Hematopoietic multipotent progenitor cell treated with erythropoietin and hydrocortisone succinate and interleukin-3 and kit ligand, for 4 days (in vitro differentiated cells): Measurements from ENCODE around the gene RPL18.
A peak's percentile ranks its signal among the peaks of the same experiment; 100 is the strongest.
"Not testable (repeated sequence)": the region's sequence is repeated elsewhere in the genome, so short reads cannot be mapped to it uniquely, and the experiment has no call there.

Experiments used
- DNase-seq: peaks from one replicate; pipeline ENCODE4 v3.0.0-alpha.2; 2015

Gene RPL18

DNA sequence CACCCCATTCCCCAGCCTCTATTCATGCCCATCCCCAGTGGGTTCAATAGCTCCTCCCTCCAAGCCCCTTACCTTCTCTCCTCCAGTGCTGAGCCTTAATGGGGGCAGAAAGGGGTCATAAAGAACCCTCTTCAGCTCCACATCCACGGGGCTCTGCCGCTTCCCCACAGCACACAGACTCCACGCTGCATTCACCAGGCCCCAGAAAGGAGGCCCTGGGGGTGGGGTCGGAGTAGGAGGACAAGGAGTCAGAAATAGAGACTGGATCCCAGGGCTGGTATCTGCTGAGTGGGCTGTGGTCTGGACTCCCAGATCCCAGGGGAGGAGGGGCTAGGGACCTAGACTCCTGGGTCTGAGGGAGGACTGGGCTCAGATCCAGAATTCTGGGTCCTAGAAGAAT is 25.4 kb upstream of the RPL18 start:
- no peak for DNase-seq

- DNase-seq = no peak
Measured at GRCh38 chr19:48642862-48643261, 23.9 kb upstream of the RPL18 start.

- DNase-seq = no peak
Measured at GRCh38 chr19:48641850-48642249, 22.9 kb upstream of the RPL18 start.

- no peak for DNase-seq
Measured at GRCh38 chr19:48639483-48640375, 20.8 kb upstream of the RPL18 start.

DNA sequence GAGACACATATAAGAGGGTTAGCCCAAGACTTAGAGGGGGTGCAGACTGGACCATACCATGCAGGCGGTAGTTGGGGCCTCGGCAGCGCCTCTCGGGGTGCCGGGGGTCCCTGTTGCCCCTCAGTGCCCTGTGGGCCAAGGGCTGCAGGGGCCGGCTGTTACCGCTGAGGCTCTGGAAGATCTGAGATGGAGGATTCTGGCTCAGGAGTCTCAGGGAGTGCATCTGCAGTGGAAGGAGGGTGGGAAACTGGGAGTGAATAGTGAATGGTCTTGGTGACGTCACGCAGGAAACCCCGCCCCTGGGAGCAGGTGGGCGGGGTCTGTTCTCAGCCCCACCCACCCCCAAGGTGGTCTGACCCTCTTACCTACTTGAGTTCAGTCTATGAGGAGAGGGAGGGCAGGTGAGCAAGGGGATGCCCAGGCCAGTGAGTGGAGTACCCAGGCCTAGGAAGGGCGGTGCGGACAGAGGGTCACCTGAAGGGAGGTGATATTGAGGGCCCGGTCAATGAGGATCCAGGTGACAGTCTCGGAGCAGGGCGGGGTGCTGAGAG is 19.9 kb upstream of the RPL18 start:
- DNase-seq = no peak

GRCh38 chr19:48637948-48638830 is 19.2 kb upstream of the RPL18 start:
- peak; percentile 96 for DNase-seq

- DNase-seq = peak; percentile 100
Measured at GRCh38 chr19:48637449-48637947, 18.5 kb upstream of the RPL18 start.

- DNase-seq = no peak
Measured at GRCh38 chr19:48636859-48637448, 18.0 kb upstream of the RPL18 start, which contains the start of gene DBP. Gene DBP (minus strand): TSS chr19:48637379. CDS start chr19:48636994, 385 bp downstream.

- peak; percentile 54 for DNase-seq
Measured at GRCh38 chr19:48635966-48636858, 17.2 kb upstream of the RPL18 start.

DNA sequence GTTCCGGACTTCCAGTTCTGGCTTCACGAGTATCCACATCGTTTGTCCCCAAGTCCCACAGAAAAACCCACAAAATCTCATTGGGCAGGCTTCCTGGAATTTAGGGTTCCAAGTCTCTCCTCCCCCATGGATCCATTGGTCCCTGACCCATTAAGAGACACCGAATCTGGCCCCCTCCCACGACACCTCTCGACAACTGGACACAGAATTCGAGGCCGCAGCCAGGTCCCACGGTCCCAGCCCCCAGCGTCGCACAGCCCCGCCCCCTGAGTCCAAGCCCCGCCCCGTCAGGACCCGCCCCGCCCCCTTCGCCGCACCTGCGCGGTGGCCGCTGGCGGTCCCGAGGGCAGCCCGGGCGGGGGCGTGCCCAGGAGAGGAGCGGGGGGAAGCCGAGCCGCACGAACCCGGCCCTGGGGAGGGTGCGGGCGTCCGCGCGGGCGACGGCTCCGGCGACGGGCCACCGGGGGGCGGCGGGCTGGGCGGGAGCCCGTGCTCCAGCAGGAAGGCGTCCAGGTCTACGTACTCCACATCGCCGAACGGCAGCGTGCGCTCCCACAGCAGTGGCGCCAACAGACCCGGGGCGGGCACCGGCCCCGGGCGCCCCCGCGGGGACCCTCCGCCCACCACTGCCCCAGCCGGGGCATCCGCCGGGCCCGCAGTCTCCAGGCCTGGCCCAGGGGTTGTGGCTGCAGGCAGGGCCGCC is 16.4 kb upstream of the RPL18 start:
- peak; percentile 85 for DNase-seq

- peak; percentile 99 for DNase-seq
Measured at GRCh38 chr19:48634424-48635262, 15.7 kb upstream of the RPL18 start.

- DNase-seq = no peak
Measured at GRCh38 chr19:48634036-48634342, 15.0 kb upstream of the RPL18 start.

DNA sequence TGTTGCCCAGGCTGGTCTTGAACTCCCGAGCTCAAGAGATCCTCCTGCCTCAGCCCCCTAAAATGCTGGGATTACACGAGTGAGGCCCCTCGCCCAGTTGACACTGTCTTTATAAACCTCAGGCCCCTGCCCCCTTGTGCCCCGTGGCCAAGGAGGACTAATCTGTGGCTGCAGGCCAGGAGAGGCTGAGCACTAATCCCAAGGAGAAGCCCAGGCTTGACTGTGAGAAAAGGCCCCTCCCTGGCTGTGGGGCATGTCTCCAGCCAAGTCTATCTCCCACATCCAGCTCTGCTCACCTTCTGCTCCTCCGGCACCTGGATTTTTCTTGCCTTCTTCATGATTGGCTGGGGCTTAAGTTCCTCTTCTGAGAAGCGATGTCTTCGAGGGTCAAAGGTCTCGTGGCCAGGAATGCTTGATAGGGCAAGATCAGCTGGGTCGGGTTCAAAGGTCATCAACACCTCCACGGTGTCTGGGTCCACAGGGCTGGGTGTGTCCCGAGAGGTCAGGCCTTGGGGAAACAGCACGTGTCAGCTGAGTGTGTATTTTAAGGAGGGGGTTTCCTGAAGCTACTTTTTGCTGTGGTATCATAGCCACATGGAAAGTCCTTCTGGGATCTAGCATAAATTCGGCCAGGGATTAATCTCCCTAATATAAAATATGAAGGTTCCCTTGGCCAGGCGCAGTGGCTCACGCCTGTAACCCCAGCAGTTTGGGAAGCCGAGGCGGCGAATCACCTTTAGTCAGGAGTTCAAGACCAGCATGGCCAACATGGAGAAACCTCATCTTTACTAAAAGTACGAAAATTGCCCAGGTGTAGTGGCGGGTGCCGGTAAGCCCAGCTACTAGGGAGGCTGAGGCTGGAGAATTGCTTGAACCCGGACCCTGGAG is 14.4 kb upstream of the RPL18 start:
- no peak for DNase-seq

GRCh38 chr19:48632692-48633147 is 13.7 kb upstream of the RPL18 start:
- peak; percentile 67 for DNase-seq

DNA sequence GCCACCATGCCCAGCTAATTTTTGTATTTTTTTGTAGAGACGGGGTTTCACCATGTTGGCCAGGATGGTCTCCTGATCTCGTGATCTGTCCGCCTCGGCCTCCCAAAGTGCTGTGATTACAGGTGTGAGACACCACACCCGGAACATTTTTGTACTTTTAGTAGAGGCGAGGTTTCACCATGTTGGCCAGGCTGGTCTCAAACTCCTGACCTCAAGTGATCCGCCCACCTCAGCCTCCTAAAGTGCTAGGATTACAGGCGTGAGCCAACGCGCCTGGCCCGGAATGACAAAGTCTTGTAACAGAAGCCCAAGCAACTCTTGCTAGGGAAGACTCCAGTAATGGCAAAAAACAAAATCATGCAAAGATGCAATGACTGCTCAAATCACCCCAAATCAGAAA is 13.3 kb upstream of the RPL18 start:
- DNase-seq = not testable (repeated sequence)

DNA sequence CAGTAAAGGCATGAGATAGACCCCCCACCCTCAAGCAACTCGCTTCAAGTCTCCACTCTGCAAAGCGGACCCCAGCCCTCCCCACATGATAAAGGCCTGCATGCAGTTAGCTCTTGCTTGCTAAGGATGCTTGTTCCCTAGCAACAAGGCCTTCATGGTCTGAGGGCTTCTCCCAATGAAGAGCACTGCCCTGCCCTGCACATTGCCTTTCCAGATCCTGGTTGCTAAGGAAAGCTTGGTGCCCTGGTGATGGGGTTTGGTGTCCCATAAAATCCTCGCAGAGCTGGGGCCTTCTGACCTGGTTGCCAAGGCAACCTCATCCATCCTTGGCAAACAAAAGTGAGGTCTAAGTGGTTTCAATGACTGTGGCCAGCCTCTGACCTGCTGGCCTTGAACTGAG is 12.2 kb upstream of the RPL18 start:
- DNase-seq = peak; percentile 57

GRCh38 chr19:48630296-48631063 is 11.5 kb upstream of the RPL18 start:
- DNase-seq = peak; percentile 94

DNA sequence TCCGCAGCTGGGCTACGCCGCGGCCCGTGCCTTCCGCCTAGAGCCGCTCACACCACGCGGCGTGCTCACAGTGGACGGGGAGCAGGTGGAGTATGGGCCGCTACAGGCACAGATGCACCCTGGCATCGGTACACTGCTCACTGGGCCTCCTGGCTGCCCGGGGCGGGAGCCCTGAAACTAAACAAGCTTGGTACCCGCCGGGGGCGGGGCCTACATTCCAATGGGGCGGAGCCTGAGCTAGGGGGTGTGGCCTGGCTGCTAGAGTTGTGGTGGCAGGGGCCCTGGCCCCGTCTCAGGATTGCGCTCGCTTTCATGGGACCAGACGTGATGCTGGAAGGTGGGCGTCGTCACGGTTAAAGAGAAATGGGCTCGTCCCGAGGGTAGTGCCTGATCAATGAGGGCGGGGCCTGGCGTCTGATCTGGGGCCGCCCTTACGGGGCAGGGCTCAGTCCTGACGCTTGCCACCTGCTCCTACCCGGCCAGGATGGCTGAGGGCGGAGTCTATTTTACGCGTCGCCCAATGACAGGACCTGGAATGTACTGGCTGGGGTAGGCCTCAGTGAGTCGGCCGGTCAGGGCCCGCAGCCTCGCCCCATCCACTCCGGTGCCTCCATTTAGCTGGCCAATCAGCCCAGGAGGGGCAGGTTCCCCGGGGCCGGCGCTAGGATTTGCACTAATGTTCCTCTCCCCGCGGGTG is 10.8 kb upstream of the RPL18 start:
- peak; percentile 57 for DNase-seq
